IMR-90 (cell line): ENCODE results near the gene ARPP21. TPM values are rescaled to one million over a fixed set of nuclear protein-coding genes. Genes with fewer than 3 reads are reported as not detected.

ENCODE experiments used
- ATAC-seq: fragments of 200-7000 bp; cut with Tn5 transposase; 2 replicates; pipeline ENCODE4 v1.9.1; 2020; ENCODE audit warnings: low read depth, mild to moderate bottlenecking, moderate library complexity
- BruUV-seq: library from RNA; stranded (reverse); fragments of 400-500 nt; replicated peaks from 2 replicates; lab custom pipeline; 2021; lab: Mats Ljungman, UMichigan
- CTCF ChIA-PET: fragments of 300-600 bp; formaldehyde crosslinking; extraction: SDS; loops from one replicate; lab custom pipeline; 2021; ENCODE audit warnings: antibody characterized with exemption; lab: Yijun Ruan, JAX
- POLR2A ChIA-PET: fragments of 300-600 bp; sonication (Branson Sonifier 250); formaldehyde crosslinking; loops from one replicate; lab custom pipeline; 2022; ENCODE audit warnings: antibody characterized with exemption; ENCODE audit not compliant: unreplicated experiment; lab: Charles Lee
- DNase-seq: peaks from one replicate; pipeline ENCODE4 v3.0.0; 2013
- H2AFZ ChIP-seq: replicated peaks from 2 replicates; pipeline ENCODE3; 2013; ENCODE audit warnings: low read length, mild to moderate bottlenecking; ENCODE audit not compliant: poor library complexity
- H2AK5ac ChIP-seq: 2 replicates; pipeline ENCODE4 v1.6.1; 2013; ENCODE audit warnings: low read depth, low read length, inconsistent platforms
- H2AK9ac ChIP-seq: replicated peaks from 2 replicates; pipeline ENCODE3; 2013; ENCODE audit warnings: mild to moderate bottlenecking, low read depth, low read length, moderate library complexity; ENCODE audit not compliant: poor library complexity
- H2BK120ac ChIP-seq: 2 replicates; pipeline ENCODE4 v1.6.1; 2013; ENCODE audit warnings: low read depth, low read length, inconsistent platforms
- H2BK15ac ChIP-seq: 3 replicates; pipeline ENCODE4 v1.6.1; 2013; ENCODE audit warnings: low read depth, low read length, inconsistent platforms
- H2BK20ac ChIP-seq: 2 replicates; pipeline ENCODE4 v1.6.1; 2013; ENCODE audit warnings: low read depth, mild to moderate bottlenecking, inconsistent platforms, low read length, moderate library complexity
- H2BK5ac ChIP-seq: 2 replicates; pipeline ENCODE4 v1.6.1; 2013; ENCODE audit warnings: mild to moderate bottlenecking, low read depth, low read length, inconsistent platforms; ENCODE audit not compliant: poor library complexity, severe bottlenecking
- H3K14ac ChIP-seq: replicated peaks from 2 replicates; pipeline ENCODE4 v1.6.1; 2013; ENCODE audit warnings: low read depth, low read length, inconsistent platforms
- H3K18ac ChIP-seq: 2 replicates; pipeline ENCODE4 v1.6.1; 2013; ENCODE audit warnings: low read depth, low read length, control low read depth
- H3K23ac ChIP-seq: 2 replicates; pipeline ENCODE4 v1.6.1; 2013; ENCODE audit warnings: low read depth, low read length, inconsistent platforms
- H3K27ac ChIP-seq: 2 replicates; pipeline ENCODE4 v1.5.1; 2013; ENCODE audit warnings: mild to moderate bottlenecking, control low read depth, low read length; ENCODE audit not compliant: insufficient read depth
- H3K27me3 ChIP-seq: 2 replicates; pipeline ENCODE4 v1.6.1; 2013; ENCODE audit warnings: low read length; ENCODE audit not compliant: control insufficient read depth, insufficient read depth
- H3K36me3 ChIP-seq: 2 replicates; pipeline ENCODE4 v1.6.1; 2013; ENCODE audit warnings: low read length, mixed read lengths; ENCODE audit not compliant: control insufficient read depth, insufficient read depth
- H3K4ac ChIP-seq: 2 replicates; pipeline ENCODE4 v1.6.1; 2013; ENCODE audit warnings: low read depth, low read length, inconsistent platforms
- H3K4me1 ChIP-seq: 2 replicates; pipeline ENCODE4 v1.6.1; 2013; ENCODE audit warnings: low read length, mixed read lengths; ENCODE audit not compliant: control insufficient read depth, insufficient read depth
- H3K4me2 ChIP-seq: 2 replicates; pipeline ENCODE4 v1.6.1; 2013; ENCODE audit warnings: low read depth, mild to moderate bottlenecking, control low read depth, low read length, moderate library complexity
- H3K4me3 ChIP-seq: 2 replicates; pipeline ENCODE4 v1.5.1; 2013; ENCODE audit warnings: low read depth, mild to moderate bottlenecking, control low read depth, low read length, moderate library complexity; ENCODE audit not compliant: insufficient read depth
- H3K56ac ChIP-seq: 2 replicates; pipeline ENCODE4 v1.6.1; 2013; ENCODE audit warnings: low read length, inconsistent platforms; ENCODE audit not compliant: insufficient read depth; ENCODE audit errors: extremely low read depth
- H3K79me1 ChIP-seq, 2 experiments: 2 replicates each; pipeline ENCODE4 v1.6.1; 2013; ENCODE audit warnings: low read length in 2 of 2, inconsistent platforms in 1 of 2, low read depth in 1 of 2
- H3K9ac ChIP-seq: 2 replicates; pipeline ENCODE4 v1.6.1; 2013; ENCODE audit warnings: low read depth, low read length, control low read depth
- H3K9me1 ChIP-seq: 2 replicates; pipeline ENCODE4 v1.6.1; 2013; ENCODE audit warnings: low read length, inconsistent platforms; ENCODE audit not compliant: insufficient read depth
- H3K9me3 ChIP-seq: 2 replicates; pipeline ENCODE4 v1.6.1; 2013; ENCODE audit warnings: low read length; ENCODE audit not compliant: control insufficient read depth, insufficient read depth
- H4K20me1 ChIP-seq: 2 replicates; pipeline ENCODE4 v1.6.1; 2013; ENCODE audit warnings: low read length, inconsistent platforms; ENCODE audit not compliant: insufficient read depth
- H4K5ac ChIP-seq: 2 replicates; pipeline ENCODE4 v1.6.1; 2013; ENCODE audit warnings: mild to moderate bottlenecking, low read depth, low read length, control low read depth
- H4K8ac ChIP-seq, 2 experiments: 2 replicates each; pipeline ENCODE4 v1.6.1; 2013; ENCODE audit warnings: low read depth in 2 of 2, low read length in 2 of 2, control low read depth in 1 of 2, inconsistent platforms in 1 of 2
- H4K91ac ChIP-seq: 2 replicates; pipeline ENCODE4 v1.6.1; 2013; ENCODE audit warnings: low read depth, low read length, inconsistent platforms; ENCODE audit not compliant: insufficient read depth
- CEBPB ChIP-seq: IDR thresholded peaks from 2 replicates; pipeline ENCODE4 v1.6.1; 2012; ENCODE audit warnings: low read depth, low read length, improper control_type of control experiment
- WGBS, 2 experiments: methylation state at CpG; one replicate each; pipeline versions ENCODE4 v1.1.5 to v1.1.7; 2013; ENCODE audit warnings: missing lambda C conversion rate in 2 of 2; ENCODE audit not compliant: insufficient read length in 1 of 2; ENCODE audit errors: extremely low coverage in 2 of 2; 5-methylcytosine and 5-hydroxymethylcytosine counted together
- dilution Hi-C: fragments of 300-500 bp; cut with HindIII; formaldehyde crosslinking; loops from one replicate; pipeline ENCODE4 v1.14.3; 2018; ENCODE audit warnings: low sequenced_read_pairs; ENCODE audit not compliant: unreplicated experiment
- in situ Hi-C: fragments of 300-500 bp; cut with MboI; formaldehyde crosslinking; loops from 3 replicates; pipeline ENCODE4 v1.14.3; 2019; ENCODE audit warnings: low sequenced_read_pairs, inconsistent platforms, mixed read lengths
- intact Hi-C: fragments of 100-400 bp; cut with micrococcal nuclease; formaldehyde crosslinking; loops from 2 replicates; pipeline ENCODE4 v1.10.0; 2022
- polyA plus RNA-seq, 3 experiments: library from polyadenylated mRNA; depleted of rRNA; stranded (reverse); fragments of >200 nt; gene quantifications; 2 replicates each; pipeline ENCODE4 v1.2.3, GENCODE V29; 2012; ENCODE audit warnings: low replicate concordance in 1 of 3
- total RNA-seq: library from RNA; depleted of rRNA; stranded (reverse); fragments of >200 nt; gene quantifications from 2 replicates; pipeline ENCODE4 v1.2.3, GENCODE V29; 2012

ARPP21 gene
- total and polyA plus RNA-seq, 2 of the 4 experiments (the other 2 are of a cell fraction), result not detected

DNA sequence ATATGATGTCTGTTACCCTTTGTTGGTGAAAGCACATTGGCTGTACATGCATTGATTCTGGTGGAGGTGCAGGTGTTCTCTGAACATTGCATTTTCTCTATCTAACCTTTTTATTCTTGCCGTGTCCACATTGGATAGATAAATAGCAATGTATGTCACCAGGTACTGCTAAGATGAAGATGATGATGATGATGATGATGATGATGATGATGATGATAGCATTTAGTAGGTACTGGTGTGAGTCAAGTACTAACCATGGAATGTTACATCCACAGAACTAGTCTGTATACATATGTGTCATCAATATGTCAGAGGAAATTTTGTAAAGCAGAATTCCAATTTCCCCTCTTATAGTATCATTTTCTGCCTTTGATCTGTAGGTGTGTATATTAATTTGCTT, 36.3 kb downstream of the ARPP21 start:
- no peak overlapping the region for H3K9ac ChIP-seq
- no peaks in the 10 kb centered on the region for H3K9me3 ChIP-seq
- dilution Hi-C loops, result no loop called here
- H3K4me3 ChIP-seq, result no peak overlapping the region
- BruUV-seq, result no TSS peak
- ATAC-seq (no peak), DNase-seq (no peak)
- H2AK5ac ChIP-seq, result no peak overlapping the region
- no peak overlapping the region for H3K56ac ChIP-seq
- POLR2A ChIA-PET, result no interaction called here
- no peak overlapping the region for H3K27ac ChIP-seq
- no peaks in the 10 kb centered on the region for H3K9me1 ChIP-seq
- H3K4me1 ChIP-seq, result no peaks in the 10 kb centered on the region
- no peaks in the 10 kb centered on the region for H3K27me3 ChIP-seq
- H2BK15ac ChIP-seq, result no peak overlapping the region
- no peak overlapping the region for H2AFZ ChIP-seq
- no peak overlapping the region for H4K91ac ChIP-seq
- no peak for TF ChIP-seq CEBPB
- no peaks in the 10 kb centered on the region for H3K79me1 ChIP-seq
- no peak overlapping the region for H3K23ac ChIP-seq
- CTCF ChIA-PET, result no interaction called here
- no peak overlapping the region for H2AK9ac ChIP-seq
- no CpG with 5 or more reads among the region's 1 CpG for WGBS, 2 experiments
- no peak overlapping the region for H2BK20ac ChIP-seq
- H4K20me1 ChIP-seq, result no peaks in the 10 kb centered on the region
- H3K36me3 ChIP-seq, result no peaks in the 10 kb centered on the region
- no peak overlapping the region for H2BK120ac ChIP-seq
- H3K4me2 ChIP-seq, result no peak overlapping the region
- H3K18ac ChIP-seq, result no peak overlapping the region
- H4K5ac ChIP-seq, result no peak overlapping the region
- no peak overlapping the region for H3K14ac ChIP-seq
- no peak overlapping the region for H2BK5ac ChIP-seq
- in situ Hi-C loops, result no loop called here
- intact Hi-C loops, result no loop called here
- no peak overlapping the region for H3K4ac ChIP-seq
- H4K8ac ChIP-seq, result no peak overlapping the region
